Urinary bladder (tissue), 4 donors: ENCODE data around the gene POU4F1. TPM values are rescaled to one million over a fixed set of nuclear protein-coding genes. Genes with fewer than 3 reads are reported as not detected.

Experiments used
- DNase-seq: peaks from one replicate; pipeline ENCODE4 v3.0.0-alpha.2; 2015; ENCODE audit errors: extremely low spot score
- H3K27ac ChIP-seq: one replicate; pipeline ENCODE4 v1.5.1; 2013; ENCODE audit warnings: low read depth, mild to moderate bottlenecking, moderate library complexity
- H3K36me3 ChIP-seq: one replicate; pipeline ENCODE4 v1.6.1; 2013; ENCODE audit warnings: mild to moderate bottlenecking, moderate library complexity; ENCODE audit not compliant: insufficient read depth
- H3K4me1 ChIP-seq: one replicate; pipeline ENCODE4 v1.6.1; 2013; ENCODE audit warnings: mild to moderate bottlenecking, moderate library complexity; ENCODE audit not compliant: insufficient read depth
- H3K4me3 ChIP-seq: one replicate; pipeline ENCODE4 v1.5.1; 2013; ENCODE audit warnings: low read depth, low read length
- WGBS: extraction: QIAGEN DNeasy Blood & Tissue Kit; methylation state at CpG from one replicate; pipeline ENCODE4 v1.1.7; 2013; 5-methylcytosine and 5-hydroxymethylcytosine counted together
- polyA plus RNA-seq: library from polyadenylated mRNA; stranded (reverse); fragments of 200-250 nt; gene quantifications from one replicate; pipeline ENCODE4 v1.2.3, GENCODE V29; 2013
- total RNA-seq: library from RNA; depleted of rRNA; stranded (reverse); fragments of >200 nt; gene quantifications from one replicate; pipeline ENCODE4 v1.2.3, GENCODE V29; 2014
- donor health status: healthy with polysubstance abuse.
- donor health status: healthy.

POU4F1 gene
- total and polyA plus RNA-seq, 2 donors: 0.11 TPM; not detected in 1

- no peak for DNase-seq
- Histone ChIP-seq H3K27ac (no peak overlapping the region), H3K4me1 (no peaks in the 10 kb centered on the region), H3K4me3 (peak overlapping the region; percentile 27), H3K36me3 (no peaks in the 10 kb centered on the region)
- WGBS: 4% methylated on average over 58 of the region's 58 CpGs
Observed at GRCh38 chr13:78601124-78601873, 2.1 kb downstream of the POU4F1 start.

- DNase-seq: no peak
- H3K4me3 ChIP-seq: no peak overlapping the region
- H3K27ac ChIP-seq: no peak overlapping the region
- no peaks in the 10 kb centered on the region for H3K4me1 ChIP-seq
- H3K36me3 ChIP-seq: no peaks in the 10 kb centered on the region
- 21% methylated on average over 13 of the region's 13 CpGs for WGBS
Observed at GRCh38 chr13:78600280-78600883, 3.0 kb downstream of the POU4F1 start.

GRCh38 chr13:78599645-78600279, 3.6 kb downstream of the POU4F1 start:
- no peak for DNase-seq
- no peaks in the 10 kb centered on the region for H3K36me3 ChIP-seq
- no peaks in the 10 kb centered on the region for H3K4me1 ChIP-seq
- WGBS: 22% methylated on average over 6 of the region's 6 CpGs
- H3K27ac ChIP-seq: no peak overlapping the region
- no peak overlapping the region for H3K4me3 ChIP-seq

- no peaks in the 10 kb centered on the region for H3K36me3 ChIP-seq
- H3K4me3 ChIP-seq: no peak overlapping the region
- WGBS: 30% methylated on average over 5 of the region's 5 CpGs
- H3K4me1 ChIP-seq: no peaks in the 10 kb centered on the region
- DNase-seq: no peak
- H3K27ac ChIP-seq: no peak overlapping the region
Observed at GRCh38 chr13:78598966-78599644, 4.2 kb downstream of the POU4F1 start.

- WGBS: 17% methylated on average over 3 of the region's 3 CpGs
- no peaks in the 10 kb centered on the region for H3K36me3 ChIP-seq
- no peak for DNase-seq
- H3K27ac ChIP-seq: no peak overlapping the region
- H3K4me1 ChIP-seq: no peaks in the 10 kb centered on the region
- H3K4me3 ChIP-seq: no peak overlapping the region
Observed at GRCh38 chr13:78598116-78598781, 5.1 kb downstream of the POU4F1 start.

GRCh38 chr13:78597602-78597932, 5.8 kb downstream of the POU4F1 start:
- no peaks in the 10 kb centered on the region for H3K4me1 ChIP-seq
- DNase-seq: no peak
- WGBS: 17% methylated on average over 7 of the region's 7 CpGs

GRCh38 chr13:78596736-78597601, 6.4 kb downstream of the POU4F1 start:
- 6% methylated on average over 50 of the region's 50 CpGs for WGBS
- DNase-seq: no peak
- no peak overlapping the region for H3K27ac ChIP-seq
- no peaks in the 10 kb centered on the region for H3K36me3 ChIP-seq
- no peaks in the 10 kb centered on the region for H3K4me1 ChIP-seq
- no peak overlapping the region for H3K4me3 ChIP-seq

More at GRCh38 chr13:78597602-78597932, 5.8 kb downstream of the POU4F1 start:
- no peak overlapping the region for H3K27ac ChIP-seq
- no peak overlapping the region for H3K4me3 ChIP-seq
- no peaks in the 10 kb centered on the region for H3K36me3 ChIP-seq

- DNase-seq: no peak
- 3% methylated on average over 22 of the region's 22 CpGs for WGBS
Observed at GRCh38 chr13:78596399-78596735, 7.0 kb downstream of the POU4F1 start.

GRCh38 chr13:78595495-78596398, 7.6 kb downstream of the POU4F1 start:
- H3K27ac ChIP-seq: no peak overlapping the region
- H3K36me3 ChIP-seq: no peaks in the 10 kb centered on the region
- no peak overlapping the region for H3K4me3 ChIP-seq
- H3K4me1 ChIP-seq: no peaks in the 10 kb centered on the region
- 3% methylated on average over 65 of the region's 65 CpGs for WGBS
- no peak for DNase-seq

More at GRCh38 chr13:78596399-78596735, 7.0 kb downstream of the POU4F1 start:
- Histone ChIP-seq H3K27ac (no peak overlapping the region), H3K4me3 (no peak overlapping the region), H3K36me3 (no peaks in the 10 kb centered on the region), H3K4me1 (no peaks in the 10 kb centered on the region)

GRCh38 chr13:78594456-78594975, 8.8 kb downstream of the POU4F1 start:
- no peak overlapping the region for H3K27ac ChIP-seq
- H3K36me3 ChIP-seq: no peaks in the 10 kb centered on the region
- no peak overlapping the region for H3K4me3 ChIP-seq
- H3K4me1 ChIP-seq: no peaks in the 10 kb centered on the region
- DNase-seq: no peak
- WGBS: 8% methylated on average over 8 of the region's 8 CpGs

GRCh38 chr13:78593652-78594455, 9.5 kb downstream of the POU4F1 start:
- Histone ChIP-seq H3K4me1 (no peaks in the 10 kb centered on the region), H3K4me3 (no peak overlapping the region), H3K27ac (no peak overlapping the region), H3K36me3 (no peaks in the 10 kb centered on the region)
- WGBS: 6% methylated on average over 29 of the region's 29 CpGs
- no peak for DNase-seq
